ENCODE data around the gene EFHD2. TPM values are rescaled to one million over a fixed set of nuclear protein-coding genes. Genes with fewer than 3 reads are reported as not detected.

The EFHD2 gene
- total RNA-seq, 3 donors from 2014 or later (not counting 1 experiment from before 2014, with no cell fraction given), result 804 to 952 (median 855) TPM

DNA sequence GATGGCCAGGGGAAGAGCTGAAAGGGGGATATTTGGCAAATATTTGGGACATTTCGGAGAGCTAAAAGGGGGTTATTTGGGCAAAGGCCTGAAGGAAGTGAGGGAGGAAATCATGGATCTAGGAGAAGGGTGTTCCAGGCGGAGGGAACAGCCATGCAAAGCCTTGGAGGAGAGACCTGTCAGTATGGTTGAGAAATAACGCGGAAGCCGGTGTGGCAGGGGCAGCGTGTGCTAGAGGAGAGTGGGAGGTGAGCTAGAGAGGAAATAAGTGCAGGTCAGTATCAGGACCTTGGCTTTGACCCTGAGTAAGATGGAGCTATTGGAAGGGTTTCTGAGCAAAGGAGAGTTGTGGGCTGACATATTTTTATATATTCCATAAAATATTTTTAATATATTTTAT is 31.6 kb downstream of the EFHD2 start:
- Histone ChIP-seq H3K27ac (ENCODE audit: low read length) (no peak overlapping the region), H3K27me3 (ENCODE audit: control insufficient read depth, insufficient read depth, low read length) (peaks cover 3% of the 10 kb centered on the region), H3K4me3 (ENCODE audit: low read length) (no peak overlapping the region), H3K9me3 (ENCODE audit: control insufficient read depth, insufficient read depth, low read length) (no peaks in the 10 kb centered on the region), H3K36me3 (ENCODE audit: control insufficient read depth, insufficient read depth, low read length) (no peaks in the 10 kb centered on the region), H3K4me1 (ENCODE audit: control insufficient read depth, insufficient read depth, low read length) (peaks cover 13% of the 10 kb centered on the region)
- WGBS (ENCODE audit: insufficient coverage), result 92% methylated on average over 6 of the region's 6 CpGs
- Mint-ChIP-seq H3K4me1 (peaks cover 13 to 21% of the 10 kb centered on the region in 2 donors), H3K27ac (peak overlapping the region in 1 of 2 donors; percentile 40), H3K27me3 (ENCODE audit: low read depth in 2 of 2) (peaks cover 10 to 18% of the 10 kb centered on the region in 2 donors), H3K4me3 (no peak overlapping the region), H3K9me3 (no peaks in the 10 kb centered on the region), H3K36me3 (no peaks in the 10 kb centered on the region)
- TF ChIP-seq, protein P1, sequence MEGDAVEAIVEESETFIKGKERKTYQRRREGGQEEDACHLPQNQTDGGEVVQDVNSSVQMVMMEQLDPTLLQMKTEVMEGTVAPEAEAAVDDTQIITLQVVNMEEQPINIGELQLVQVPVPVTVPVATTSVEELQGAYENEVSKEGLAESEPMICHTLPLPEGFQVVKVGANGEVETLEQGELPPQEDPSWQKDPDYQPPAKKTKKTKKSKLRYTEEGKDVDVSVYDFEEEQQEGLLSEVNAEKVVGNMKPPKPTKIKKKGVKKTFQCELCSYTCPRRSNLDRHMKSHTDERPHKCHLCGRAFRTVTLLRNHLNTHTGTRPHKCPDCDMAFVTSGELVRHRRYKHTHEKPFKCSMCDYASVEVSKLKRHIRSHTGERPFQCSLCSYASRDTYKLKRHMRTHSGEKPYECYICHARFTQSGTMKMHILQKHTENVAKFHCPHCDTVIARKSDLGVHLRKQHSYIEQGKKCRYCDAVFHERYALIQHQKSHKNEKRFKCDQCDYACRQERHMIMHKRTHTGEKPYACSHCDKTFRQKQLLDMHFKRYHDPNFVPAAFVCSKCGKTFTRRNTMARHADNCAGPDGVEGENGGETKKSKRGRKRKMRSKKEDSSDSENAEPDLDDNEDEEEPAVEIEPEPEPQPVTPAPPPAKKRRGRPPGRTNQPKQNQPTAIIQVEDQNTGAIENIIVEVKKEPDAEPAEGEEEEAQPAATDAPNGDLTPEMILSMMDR (IDR thresholded peaks at IDR 0.05), result no peak
- no peak for ATAC-seq
- intact Hi-C loops (cut with micrococcal nuclease), result no loop called here
- DNase-seq, result no peak

DNA sequence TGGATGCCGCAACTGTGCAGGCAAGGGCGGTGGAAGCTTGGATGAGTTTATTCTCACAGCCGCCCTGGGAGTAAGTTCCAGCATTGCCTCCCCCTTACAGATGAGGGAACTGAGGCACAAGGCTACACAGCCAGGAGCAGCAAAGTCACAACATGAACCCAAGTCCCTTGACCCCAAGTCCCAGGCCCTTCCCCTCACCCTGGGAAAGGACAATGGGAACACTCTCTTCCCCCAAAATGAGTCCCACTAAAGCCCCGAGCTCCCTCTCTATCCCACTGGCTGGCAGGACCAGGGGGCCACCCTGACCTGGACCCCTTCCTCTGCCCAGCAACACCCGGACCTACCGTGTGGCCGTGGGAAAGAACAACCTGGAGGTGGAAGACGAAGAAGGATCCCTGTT is 32.4 kb downstream of the EFHD2 start:
- WGBS (ENCODE audit: insufficient coverage), result 95% methylated on average over 8 of the region's 8 CpGs
- Histone ChIP-seq H3K4me3 (ENCODE audit: low read length) (no peak overlapping the region), H3K9me3 (ENCODE audit: control insufficient read depth, insufficient read depth, low read length) (no peaks in the 10 kb centered on the region), H3K27me3 (ENCODE audit: control insufficient read depth, insufficient read depth, low read length) (peaks cover 10% of the 10 kb centered on the region), H3K27ac (ENCODE audit: low read length) (no peak overlapping the region), H3K4me1 (ENCODE audit: control insufficient read depth, insufficient read depth, low read length) (peaks cover 15% of the 10 kb centered on the region), H3K36me3 (ENCODE audit: control insufficient read depth, insufficient read depth, low read length) (no peaks in the 10 kb centered on the region)
- intact Hi-C loops (cut with micrococcal nuclease), result no loop called here
- TF ChIP-seq, protein P1 (IDR thresholded peaks at IDR 0.05), result no peak
- Mint-ChIP-seq H3K36me3 (no peaks in the 10 kb centered on the region), H3K27me3 (ENCODE audit: low read depth in 2 of 2) (peaks cover 10 to 22% of the 10 kb centered on the region in 2 donors), H3K4me3 (no peak overlapping the region), H3K4me1 (peaks cover 13 to 14% of the 10 kb centered on the region in 2 donors), H3K27ac (no peak overlapping the region), H3K9me3 (no peaks in the 10 kb centered on the region)
- no peak for DNase-seq
- ATAC-seq, result no peak

DNA sequence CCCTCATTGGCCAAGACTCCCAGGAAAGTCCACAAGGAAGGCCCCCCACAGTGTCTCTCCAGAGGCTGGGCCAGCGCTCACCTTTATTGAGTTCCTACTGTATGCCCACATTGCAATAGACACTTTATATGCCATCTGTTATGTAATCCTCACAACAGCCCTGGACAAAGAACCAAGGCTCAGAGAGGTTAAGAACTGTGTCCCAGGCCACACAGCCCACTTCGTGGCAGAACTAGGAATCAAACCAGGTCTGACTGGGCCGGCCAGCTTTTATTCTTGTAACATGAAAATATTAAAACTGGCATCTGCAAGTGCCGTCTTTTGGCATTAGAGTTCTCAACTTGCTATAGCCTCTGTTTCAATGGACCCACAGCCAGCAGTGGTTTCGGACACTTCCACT is 33.1 kb downstream of the EFHD2 start:
- intact Hi-C loops (cut with micrococcal nuclease), result no loop called here
- 93% methylated on average over 5 of the region's 5 CpGs for WGBS (ENCODE audit: insufficient coverage)
- Histone ChIP-seq H3K4me1 (ENCODE audit: control insufficient read depth, insufficient read depth, low read length) (peaks cover 15% of the 10 kb centered on the region), H3K27ac (ENCODE audit: low read length) (no peak overlapping the region), H3K27me3 (ENCODE audit: control insufficient read depth, insufficient read depth, low read length) (peaks cover 10% of the 10 kb centered on the region), H3K36me3 (ENCODE audit: control insufficient read depth, insufficient read depth, low read length) (no peaks in the 10 kb centered on the region), H3K4me3 (ENCODE audit: low read length) (no peak overlapping the region), H3K9me3 (ENCODE audit: control insufficient read depth, insufficient read depth, low read length) (no peaks in the 10 kb centered on the region)
- TF ChIP-seq, protein P1 (IDR thresholded peaks at IDR 0.05), result no peak
- Mint-ChIP-seq H3K27ac (no peak overlapping the region), H3K4me3 (no peak overlapping the region), H3K9me3 (no peaks in the 10 kb centered on the region), H3K36me3 (no peaks in the 10 kb centered on the region), H3K4me1 (peaks cover 13 to 14% of the 10 kb centered on the region in 2 donors), H3K27me3 (ENCODE audit: low read depth in 2 of 2) (peaks cover 10 to 29% of the 10 kb centered on the region in 2 donors)
- DNase-seq, result no peak
- ATAC-seq, result no peak

DNA sequence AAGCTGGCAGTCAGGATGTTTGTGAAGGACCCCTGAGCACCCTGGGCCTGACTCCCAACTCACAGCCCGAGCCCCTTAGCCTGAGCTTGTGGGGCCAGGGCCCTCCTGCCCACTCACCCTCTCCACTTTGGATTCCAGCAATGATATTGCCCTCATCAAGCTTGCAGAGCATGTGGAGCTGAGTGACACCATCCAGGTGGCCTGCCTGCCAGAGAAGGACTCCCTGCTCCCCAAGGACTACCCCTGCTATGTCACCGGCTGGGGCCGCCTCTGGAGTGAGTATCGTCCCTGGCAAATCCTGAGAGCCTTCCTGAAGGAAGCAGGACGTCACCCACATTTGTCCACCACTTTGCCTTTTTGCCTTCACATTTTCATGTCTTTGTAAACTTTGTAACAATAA is 33.6 kb downstream of the EFHD2 start:
- DNase-seq (no peak), ATAC-seq (no peak)
- Mint-ChIP-seq H3K36me3 (no peaks in the 10 kb centered on the region), H3K9me3 (no peaks in the 10 kb centered on the region), H3K4me1 (peaks cover 13 to 14% of the 10 kb centered on the region in 2 donors), H3K27me3 (ENCODE audit: low read depth in 2 of 2) (peaks cover 10 to 29% of the 10 kb centered on the region in 2 donors), H3K4me3 (no peak overlapping the region), H3K27ac (no peak overlapping the region)
- TF ChIP-seq, protein P1 (IDR thresholded peaks at IDR 0.05), result no peak
- intact Hi-C loops (cut with micrococcal nuclease), result no loop called here
- Histone ChIP-seq H3K9me3 (ENCODE audit: control insufficient read depth, insufficient read depth, low read length) (no peaks in the 10 kb centered on the region), H3K27ac (ENCODE audit: low read length) (no peak overlapping the region), H3K4me1 (ENCODE audit: control insufficient read depth, insufficient read depth, low read length) (peaks cover 15% of the 10 kb centered on the region), H3K36me3 (ENCODE audit: control insufficient read depth, insufficient read depth, low read length) (no peaks in the 10 kb centered on the region), H3K4me3 (ENCODE audit: low read length) (no peak overlapping the region), H3K27me3 (ENCODE audit: control insufficient read depth, insufficient read depth, low read length) (peaks cover 10% of the 10 kb centered on the region)
- 88% methylated on average over 5 of the region's 5 CpGs for WGBS (ENCODE audit: insufficient coverage)
